T follicular helper cell (primary cell): Measurements from ENCODE around the gene ARMH3.
"Not testable (repeated sequence)": the region's sequence is repeated elsewhere in the genome, so short reads cannot be mapped to it uniquely, and the experiment has no call there.

Experiments
- DNase-seq: peaks from one replicate; pipeline ENCODE4 v3.0.0-alpha.2; 2020; ENCODE audit warnings: low read depth

Gene ARMH3

DNA sequence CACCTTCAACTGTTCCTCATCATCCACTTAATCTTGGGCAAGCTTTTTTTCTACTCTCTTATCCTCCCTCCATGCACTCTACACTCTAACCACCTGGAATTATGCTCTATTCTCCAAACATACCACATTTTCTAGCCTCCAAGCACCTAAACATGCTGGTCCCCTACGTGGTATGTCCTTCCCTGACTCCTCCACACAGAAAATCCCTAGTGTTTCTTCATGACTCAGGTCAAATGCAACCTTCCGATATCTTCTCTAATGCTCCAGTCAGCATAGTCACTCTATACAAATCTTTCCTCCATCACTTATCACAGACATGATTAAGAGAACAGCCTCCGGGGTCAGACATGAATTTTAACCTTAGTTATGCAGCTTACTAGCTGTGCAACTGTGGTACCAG, 68.8 kb downstream of the ARMH3 start:
- DNase-seq, result no peak

- DNase-seq, result no peak
These were observed 69.4 kb downstream of the ARMH3 start for GRCh38 chr10:101986624-101986971.

DNA sequence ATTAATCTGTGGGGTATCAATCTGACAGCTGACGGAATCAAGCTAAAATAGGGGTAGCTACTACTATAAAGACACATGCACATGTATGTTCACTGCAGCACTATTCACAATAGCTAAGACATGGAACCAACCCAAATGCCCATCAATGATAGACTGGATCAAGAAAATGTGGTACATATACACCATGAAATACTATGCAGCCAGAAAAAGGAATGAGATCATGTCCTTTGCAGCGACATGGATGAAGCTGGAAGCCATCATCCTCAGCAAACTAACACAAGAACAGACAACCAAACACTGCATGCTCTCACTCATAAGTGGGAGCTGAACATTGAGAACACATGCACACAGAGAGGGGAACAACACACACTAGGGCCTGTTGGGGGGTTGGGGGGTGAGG, 75.3 kb downstream of the ARMH3 start:
- not testable (repeated sequence) for DNase-seq

GRCh38 chr10:101974091-101974971, 81.6 kb downstream of the ARMH3 start:
- no peak for DNase-seq

DNA sequence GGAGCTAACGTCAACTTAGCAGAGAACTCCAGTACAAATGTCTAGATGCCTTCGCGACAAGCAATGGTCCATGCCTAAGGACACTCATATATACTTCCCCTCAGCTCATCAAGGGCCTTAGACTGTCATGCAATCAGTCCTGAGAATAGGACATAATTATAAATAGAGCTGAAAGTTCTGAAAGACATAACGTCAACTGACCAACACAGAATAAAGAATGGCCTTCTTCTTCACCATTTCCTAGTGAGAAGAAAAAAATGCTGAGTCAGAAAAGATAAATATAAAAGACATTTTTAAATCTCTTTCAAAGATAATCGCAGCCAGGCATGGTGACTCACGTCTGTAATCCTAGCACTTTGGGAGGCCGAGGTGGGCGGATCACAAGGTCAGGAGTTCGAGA, 83.2 kb downstream of the ARMH3 start:
- no peak for DNase-seq

- DNase-seq, result no peak
These were observed 86.5 kb downstream of the ARMH3 start for GRCh38 chr10:101969412-101969922.

GRCh38 chr10:101968940-101969321, 87.0 kb downstream of the ARMH3 start:
- DNase-seq, result no peak

DNA sequence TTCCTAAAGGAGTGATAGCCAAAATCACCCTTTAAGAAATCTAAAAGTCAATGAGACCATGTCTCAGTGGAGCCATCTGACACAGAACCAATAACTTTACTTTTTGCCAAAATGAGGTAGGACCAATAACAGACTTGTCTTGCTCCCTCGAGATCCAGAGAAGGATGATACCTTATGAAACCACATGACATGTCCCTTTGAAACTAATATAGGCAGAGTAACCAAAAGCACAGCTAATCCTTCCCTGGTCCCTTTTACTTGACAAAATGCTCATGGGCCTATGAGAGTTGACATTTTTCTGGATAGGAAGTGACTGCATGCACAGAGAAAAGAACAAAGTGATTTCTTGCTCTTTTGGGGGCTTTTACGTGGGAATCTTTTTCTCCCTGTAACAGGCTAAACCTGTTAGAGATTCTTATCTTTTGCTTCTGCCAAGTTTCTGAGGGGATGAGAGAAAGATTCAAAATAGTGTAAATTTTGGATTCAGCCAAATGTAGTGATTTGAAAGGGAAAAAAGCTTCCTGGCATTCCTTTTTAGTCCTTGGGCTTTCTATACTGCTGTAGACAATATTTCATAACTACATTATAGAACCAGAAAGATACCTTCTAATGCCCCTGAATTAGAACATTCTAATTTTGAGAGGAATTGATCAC, 87.6 kb downstream of the ARMH3 start:
- DNase-seq, result no peak

DNA sequence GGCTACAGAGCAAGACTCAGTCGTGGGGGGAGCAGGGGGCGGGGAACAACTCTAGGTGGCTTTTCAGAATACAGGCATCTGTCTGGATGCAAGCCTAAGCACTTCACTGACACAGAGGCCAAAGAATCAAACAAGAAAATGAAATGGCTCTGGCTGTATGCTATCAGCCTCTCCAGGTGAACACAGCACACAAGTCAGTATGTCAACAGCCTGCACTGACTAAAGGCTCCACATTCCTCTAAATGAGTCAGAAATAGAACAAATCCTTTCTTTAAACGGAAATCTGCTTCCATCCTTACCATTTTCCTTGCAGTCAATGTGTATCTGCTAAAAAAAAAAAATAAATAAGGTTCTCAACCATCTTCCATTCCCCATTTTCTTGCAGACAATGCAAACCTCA, 88.3 kb downstream of the ARMH3 start:
- no peak for DNase-seq

GRCh38 chr10:101967119-101967518, 88.9 kb downstream of the ARMH3 start:
- DNase-seq, result no peak

DNA sequence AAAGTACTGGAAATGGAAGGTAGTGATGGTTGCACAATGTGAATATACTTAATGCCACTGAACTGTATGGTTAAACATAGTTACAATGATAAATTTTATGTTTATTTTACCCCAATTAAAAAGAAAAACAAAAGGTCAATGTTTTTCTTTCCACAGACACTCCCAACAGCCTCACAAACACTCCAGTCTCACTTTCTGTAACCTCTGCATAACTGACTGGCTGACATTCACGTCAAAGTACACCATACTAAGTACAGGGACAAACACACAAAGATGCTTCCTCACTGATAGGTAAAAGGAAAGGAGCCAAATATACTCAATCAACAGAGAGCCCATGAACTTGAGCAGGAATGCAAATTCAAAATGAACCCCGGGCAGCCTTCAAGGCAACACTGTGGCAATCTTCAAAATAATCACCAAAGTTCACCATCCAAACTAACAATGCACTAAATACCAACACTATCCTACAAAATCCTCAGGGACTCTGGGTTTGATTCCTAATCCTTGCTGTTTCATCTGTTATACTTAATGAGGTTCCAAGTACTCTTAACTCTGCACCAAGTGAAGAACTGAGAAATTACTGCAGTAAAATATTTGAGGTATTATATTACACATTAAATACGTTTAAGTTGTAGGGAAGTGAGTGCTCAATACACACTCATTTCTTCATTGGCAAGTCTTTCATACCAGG, 90.8 kb downstream of the ARMH3 start:
- no peak for DNase-seq

- no peak for DNase-seq
These were observed 94.1 kb downstream of the ARMH3 start for GRCh38 chr10:101961591-101962498.

GRCh38 chr10:101960879-101961395, 95.0 kb downstream of the ARMH3 start:
- DNase-seq, result no peak

DNA sequence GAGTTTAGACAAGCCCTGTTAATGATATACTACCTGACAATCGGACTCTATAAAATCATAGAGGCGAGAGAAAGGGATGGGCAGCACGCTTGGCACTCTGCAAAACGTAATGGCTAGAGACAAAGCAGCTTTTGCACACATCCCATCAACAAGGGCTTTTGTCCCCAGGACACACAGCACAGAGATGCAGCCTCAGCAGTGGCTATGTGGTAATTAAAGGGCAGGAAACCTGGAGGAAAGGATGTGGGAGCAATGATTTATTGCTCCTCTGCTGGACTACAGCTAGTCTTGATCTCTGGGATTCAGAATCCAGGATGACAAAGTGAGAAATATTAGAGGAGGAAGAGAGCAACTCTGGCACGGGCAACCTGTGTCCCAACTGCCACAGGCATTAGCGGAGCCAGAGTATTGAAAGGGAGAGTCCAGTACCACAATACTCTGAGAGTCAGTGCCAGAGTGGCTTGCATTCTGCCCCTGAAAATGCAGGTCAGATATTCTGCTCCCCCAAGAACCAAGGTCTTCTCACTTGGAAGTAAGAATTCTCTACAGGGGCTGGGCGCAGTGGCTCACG, 96.5 kb downstream of the ARMH3 start:
- DNase-seq, result no peak

- DNase-seq, result no peak
These were observed 97.3 kb downstream of the ARMH3 start for GRCh38 chr10:101958691-101959090.

- no peak for DNase-seq
These were observed 99.1 kb downstream of the ARMH3 start for GRCh38 chr10:101956898-101957297.

DNA sequence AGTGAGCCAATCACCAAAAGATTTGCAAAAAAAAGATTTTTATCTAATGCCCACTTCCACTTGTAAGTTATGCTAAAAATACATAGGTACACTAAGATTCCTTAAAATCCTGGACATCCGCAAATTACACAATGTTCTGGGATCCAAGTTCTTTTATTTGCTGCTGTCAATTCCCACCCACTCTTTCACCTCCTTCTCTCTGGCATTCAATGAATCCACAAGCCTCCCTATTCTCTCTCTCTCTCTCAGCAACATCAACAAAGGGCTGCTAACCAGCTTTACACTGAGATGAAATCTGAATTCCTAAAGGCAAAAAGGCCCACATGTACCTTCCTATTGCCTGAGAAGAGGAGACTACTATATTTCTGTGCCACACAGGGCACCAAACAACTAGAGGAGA, 99.9 kb downstream of the ARMH3 start:
- no peak for DNase-seq

DNA sequence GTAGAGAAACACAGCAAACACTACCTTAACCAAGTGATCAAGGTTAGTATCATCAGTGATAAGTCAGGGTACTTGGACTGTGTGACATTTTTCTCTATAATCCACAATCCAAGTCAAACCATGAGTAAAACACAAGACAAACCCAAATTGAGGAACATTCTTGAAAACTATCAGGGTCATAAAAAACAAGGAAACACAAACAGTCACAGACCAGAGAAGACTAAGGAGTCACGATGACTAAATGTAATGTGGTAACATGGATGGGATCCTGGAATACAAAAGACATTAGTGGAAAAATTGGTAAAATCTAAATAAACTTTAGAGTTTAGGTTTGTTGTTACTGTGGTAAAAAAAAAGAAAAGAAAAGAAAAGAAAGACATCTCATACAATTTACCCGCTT, 103.8 kb downstream of the ARMH3 start:
- no peak for DNase-seq

DNA sequence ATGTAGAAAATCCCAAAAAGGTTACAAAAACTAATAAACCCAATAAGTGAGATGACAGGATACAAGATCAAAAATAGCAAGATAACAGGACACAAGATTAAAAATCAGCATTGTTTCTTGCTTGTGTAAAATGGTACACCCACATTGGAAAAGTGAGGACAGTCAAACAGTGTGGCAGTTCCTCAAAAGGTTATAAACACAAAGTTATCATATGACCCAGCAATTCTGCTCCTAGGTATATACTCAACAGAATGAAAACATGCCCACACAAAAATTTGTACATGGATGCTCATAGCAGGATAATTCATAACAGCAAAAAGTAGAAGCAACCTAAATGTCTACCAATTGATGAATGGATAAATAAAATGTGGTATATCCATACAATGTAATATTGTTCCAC, 105.8 kb downstream of the ARMH3 start:
- DNase-seq, result no peak

- no peak for DNase-seq
These were observed 114.1 kb downstream of the ARMH3 start for GRCh38 chr10:101941871-101942270.

DNA sequence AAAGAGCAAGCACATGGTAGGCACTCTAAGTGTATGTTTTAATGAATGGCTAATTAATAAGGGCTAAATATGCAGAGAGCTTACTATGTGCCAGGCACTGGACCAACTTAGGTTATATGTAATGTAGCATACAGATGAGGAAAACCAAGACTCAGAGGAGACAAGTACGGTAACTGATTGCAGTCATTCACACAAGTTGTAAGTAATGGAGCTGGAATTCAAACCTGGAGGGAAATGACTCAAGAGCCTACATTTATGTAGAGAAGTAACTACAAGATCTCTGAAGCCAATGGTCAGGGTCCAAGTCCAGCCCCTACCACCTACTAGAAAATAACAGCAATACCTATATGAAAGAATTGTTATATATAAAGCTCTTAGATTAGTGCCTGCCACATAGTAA, 115.1 kb downstream of the ARMH3 start:
- no peak for DNase-seq
